ENCODE data around the gene PLEK2. TPM values are rescaled to one million over a fixed set of nuclear protein-coding genes. Genes with fewer than 3 reads are reported as not detected.
"Not testable (repeated sequence)": the region's sequence is repeated elsewhere in the genome, so short reads cannot be mapped to it uniquely, and the experiment has no call there.

PLEK2 gene, protein sequence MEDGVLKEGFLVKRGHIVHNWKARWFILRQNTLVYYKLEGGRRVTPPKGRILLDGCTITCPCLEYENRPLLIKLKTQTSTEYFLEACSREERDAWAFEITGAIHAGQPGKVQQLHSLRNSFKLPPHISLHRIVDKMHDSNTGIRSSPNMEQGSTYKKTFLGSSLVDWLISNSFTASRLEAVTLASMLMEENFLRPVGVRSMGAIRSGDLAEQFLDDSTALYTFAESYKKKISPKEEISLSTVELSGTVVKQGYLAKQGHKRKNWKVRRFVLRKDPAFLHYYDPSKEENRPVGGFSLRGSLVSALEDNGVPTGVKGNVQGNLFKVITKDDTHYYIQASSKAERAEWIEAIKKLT
- total RNA-seq = not detected

- DNase-seq = peak; percentile 5
Observed at GRCh38 chr14:67411820-67412421, at the start of gene PLEK2. Gene PLEK2 (minus strand): TSS chr14:67412165. CDS start chr14:67412059, 106 bp downstream.

GRCh38 chr14:67461341-67461985 lies 49.5 kb upstream of the PLEK2 start:
- no peak for DNase-seq

DNA sequence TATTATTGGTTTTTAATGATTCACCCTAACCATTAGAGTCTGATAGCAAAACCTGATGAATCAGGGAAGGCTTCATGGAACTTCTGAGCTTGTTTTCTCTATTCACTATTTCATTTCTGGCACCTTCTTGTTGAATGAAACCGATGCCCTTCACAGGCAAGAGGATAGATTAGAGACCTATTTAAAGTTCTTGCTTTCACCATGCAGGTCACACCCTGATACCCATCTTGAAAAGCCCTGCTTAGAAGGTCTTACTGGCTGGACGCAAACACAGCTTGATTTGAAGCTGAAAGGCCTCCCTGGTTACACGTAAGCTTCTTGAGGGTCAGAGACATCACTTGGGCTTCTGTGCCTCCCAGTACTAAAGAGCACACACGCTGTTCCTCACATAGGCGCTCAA lies 47.4 kb upstream of the PLEK2 start:
- no peak for DNase-seq

DNA sequence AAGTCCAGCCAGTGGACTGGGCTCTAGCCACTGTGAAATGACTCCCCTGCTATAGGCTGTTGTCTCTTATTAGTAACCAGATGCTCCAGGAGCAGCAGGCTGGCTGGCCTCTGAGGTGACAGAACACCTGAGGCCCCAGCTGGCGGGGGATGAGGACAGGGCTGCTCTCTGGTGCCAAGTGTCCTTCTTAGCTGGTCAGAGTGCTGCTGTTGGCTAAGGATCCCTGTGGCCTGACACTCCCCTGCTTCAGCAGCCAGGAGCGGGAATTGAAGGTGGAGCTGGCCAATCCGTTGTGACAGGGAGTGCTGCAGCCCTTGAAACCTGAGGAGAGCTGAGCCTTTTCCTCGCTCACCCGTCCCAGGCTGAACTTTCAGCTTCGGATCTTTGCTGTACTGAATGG lies 45.8 kb upstream of the PLEK2 start:
- DNase-seq = no peak

- no peak for DNase-seq
Observed at GRCh38 chr14:67456732-67457131, 44.8 kb upstream of the PLEK2 start.

GRCh38 chr14:67453575-67454300 lies 41.8 kb upstream of the PLEK2 start:
- DNase-seq = no peak

DNA sequence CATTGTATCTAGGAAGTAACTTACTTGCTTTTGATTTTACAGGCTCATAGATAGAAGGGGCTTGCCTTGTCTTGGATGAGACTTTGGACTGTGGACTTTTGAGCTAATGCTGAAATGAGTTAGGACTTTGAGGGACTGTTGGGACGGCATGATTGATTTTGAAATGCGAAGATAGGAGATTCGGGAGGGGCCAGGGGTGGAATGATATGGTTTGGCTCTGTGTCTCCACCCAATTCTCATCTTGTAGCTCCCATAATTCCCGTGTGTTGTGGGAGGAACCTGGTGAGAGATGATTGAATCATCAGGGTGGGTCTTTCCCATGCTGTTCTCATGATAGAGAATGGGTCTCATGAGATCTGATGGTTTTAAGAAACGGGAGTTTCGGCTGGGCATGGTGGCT lies 39.7 kb upstream of the PLEK2 start:
- DNase-seq = not testable (repeated sequence)

- DNase-seq = no peak
Observed at GRCh38 chr14:67449096-67449495, 37.1 kb upstream of the PLEK2 start.

DNA sequence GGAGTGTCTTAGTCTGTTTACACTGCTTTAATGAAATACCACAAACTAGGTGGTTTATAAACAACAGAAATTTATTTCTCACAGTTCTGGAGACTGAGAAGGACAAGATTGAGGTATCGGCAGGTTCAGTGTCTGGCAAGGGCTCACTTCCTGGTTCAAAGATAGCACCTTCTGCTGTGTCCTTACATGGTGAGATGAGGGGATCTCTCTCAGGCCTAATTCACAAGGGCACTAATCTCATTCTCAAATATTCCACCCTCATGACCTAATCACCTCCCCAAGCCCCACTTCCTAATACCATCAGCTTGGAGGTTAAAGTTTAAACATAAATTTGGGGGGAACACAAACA lies 35.0 kb upstream of the PLEK2 start:
- DNase-seq = no peak

DNA sequence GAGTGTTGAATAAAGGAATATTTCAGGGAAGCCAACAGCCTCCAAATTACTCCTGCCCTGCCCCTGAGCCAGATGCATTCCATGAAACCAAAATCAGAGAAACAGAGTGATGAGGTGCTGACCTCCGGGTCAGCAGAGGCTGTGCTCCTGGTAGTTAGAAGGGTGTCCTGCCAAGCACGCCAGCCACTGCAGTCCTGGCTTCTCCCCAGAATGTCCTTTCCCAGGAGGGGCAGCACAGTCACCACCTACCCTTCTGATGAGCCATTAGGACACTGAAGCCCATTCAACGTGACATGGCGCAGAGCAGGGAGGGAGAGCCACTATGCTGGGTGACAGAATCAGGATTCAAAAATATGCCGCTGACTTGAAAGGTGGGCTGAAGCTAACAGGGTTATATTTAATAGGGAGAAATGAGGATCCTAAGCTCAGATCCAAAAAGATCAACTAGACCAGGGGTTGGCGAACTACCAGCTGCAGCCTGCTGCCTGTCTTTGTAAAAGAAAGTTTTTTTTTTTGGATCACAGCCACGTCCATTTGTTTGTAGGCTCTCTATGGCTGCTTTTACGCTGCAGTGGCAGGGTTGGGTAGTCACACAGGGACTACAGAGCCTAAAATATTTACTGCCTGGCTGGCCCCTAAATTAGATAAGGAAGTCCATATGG lies 34.5 kb upstream of the PLEK2 start:
- no peak for DNase-seq

GRCh38 chr14:67444395-67444794 lies 32.4 kb upstream of the PLEK2 start:
- DNase-seq = no peak

DNA sequence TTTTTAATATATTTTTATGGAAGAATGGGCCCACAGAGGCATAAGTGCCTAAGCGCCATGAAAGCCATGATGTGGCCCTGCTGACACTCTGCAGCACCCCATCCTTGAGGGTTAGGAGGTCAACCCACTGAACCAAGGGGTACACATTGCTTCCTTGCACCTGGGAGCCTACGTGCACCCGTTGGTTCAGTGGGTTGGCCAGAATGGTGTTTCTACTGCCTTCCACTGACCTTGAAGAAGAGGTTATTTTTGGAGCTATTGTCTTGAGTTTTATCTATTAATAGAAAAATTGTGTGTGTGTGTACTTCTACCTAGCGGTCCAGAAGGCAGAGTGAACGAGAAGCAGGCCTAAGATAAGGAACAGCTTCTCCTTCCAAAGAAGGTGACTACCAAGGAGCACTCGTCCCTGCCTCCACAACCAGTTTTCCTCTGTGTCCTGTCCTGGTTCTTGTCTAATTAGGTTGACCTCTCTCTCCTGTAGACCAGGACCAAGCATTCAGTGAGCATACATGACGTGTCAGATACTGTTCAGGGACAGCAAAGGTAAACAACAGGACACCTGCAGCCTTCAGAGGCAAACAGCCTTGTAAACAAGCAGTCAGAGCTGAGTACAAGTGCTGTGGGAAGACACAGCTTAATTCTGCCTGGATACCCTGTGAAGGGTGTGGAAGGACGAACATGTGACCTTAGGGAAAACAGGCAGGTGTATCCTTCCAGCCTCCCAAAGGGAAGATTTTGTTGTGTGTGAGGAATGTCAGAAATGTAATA lies 30.4 kb upstream of the PLEK2 start:
- no peak for DNase-seq

GRCh38 chr14:67441672-67442071 lies 29.7 kb upstream of the PLEK2 start:
- DNase-seq = no peak

- no peak for DNase-seq
Observed at GRCh38 chr14:67441256-67441655, 29.3 kb upstream of the PLEK2 start.

GRCh38 chr14:67440513-67440912 lies 28.5 kb upstream of the PLEK2 start:
- DNase-seq = no peak

DNA sequence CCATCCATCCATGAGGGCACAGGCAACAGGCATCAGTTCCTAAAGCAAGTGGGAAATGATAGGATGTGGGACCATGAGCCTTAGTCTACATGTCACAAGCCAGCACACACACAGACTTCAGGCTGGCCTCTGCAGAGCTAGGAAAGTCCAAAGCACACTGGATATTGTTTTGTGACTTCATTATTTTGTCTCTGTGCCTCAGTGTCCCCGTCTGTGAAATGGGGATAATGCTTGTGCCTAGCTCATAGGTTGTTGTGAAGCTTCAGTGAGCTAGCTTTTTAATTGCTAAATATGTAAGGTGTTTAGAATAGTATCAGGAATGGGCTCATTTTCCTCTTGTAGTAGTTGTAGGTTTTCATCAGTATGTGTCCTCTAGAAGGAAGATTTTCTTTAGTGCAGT lies 27.0 kb upstream of the PLEK2 start:
- DNase-seq = no peak

GRCh38 chr14:67436006-67436866 lies 24.3 kb upstream of the PLEK2 start:
- DNase-seq = no peak

DNA sequence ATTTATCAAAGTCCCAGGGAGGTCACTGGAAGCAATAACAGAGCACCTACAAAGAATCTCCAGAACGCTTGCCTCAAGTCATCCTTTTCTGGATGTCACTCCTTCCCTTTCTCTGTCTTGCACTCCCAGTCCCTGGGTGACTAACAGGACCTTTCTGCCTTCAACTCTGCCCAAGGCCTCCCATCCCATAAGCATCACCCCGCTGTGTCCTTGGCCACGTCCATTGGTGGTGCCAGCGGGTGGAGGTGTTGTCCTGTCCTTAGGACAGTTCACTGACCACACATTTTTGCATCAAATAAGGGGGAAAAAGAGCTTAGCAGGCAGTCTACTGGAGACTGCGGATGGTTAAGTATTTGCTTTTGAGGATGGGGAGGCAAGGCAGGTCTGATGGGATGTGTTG lies 23.6 kb upstream of the PLEK2 start:
- no peak for DNase-seq

- no peak for DNase-seq
Observed at GRCh38 chr14:67432050-67432564, 20.1 kb upstream of the PLEK2 start.

DNA sequence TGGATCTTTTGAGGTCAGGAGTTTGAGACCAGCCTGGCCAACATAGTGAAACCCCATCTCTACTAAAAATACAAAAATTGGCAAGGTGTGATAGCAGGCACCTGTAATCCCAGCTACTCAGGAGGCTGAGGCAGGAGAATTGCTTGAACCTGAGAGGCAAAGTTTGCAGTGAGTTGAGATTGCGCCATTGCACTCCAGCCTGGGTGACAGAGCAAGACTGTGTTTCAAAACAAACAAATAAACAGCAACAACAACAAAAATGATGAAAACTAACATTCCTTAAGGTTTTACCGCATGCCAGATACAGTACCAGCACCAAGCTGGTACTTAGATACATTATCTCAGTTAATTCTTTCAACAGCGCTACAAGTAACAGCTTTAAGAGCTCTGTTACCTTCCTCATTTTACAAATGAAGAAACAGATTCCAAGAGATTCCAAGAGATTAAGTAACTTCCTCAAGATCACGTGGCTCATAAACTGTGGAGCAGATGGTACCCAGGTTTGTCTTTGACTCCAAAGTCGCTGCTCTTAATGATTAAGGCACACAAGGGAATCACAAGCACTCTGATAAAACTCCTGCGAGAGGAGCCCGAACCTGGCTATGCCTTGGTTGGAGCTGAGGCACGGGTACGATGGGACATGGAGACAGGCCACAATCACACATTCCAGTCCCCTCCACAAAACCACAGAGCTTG lies 17.7 kb upstream of the PLEK2 start:
- no peak for DNase-seq
